Measurements from ENCODE around the gene CLDND1.

DNA sequence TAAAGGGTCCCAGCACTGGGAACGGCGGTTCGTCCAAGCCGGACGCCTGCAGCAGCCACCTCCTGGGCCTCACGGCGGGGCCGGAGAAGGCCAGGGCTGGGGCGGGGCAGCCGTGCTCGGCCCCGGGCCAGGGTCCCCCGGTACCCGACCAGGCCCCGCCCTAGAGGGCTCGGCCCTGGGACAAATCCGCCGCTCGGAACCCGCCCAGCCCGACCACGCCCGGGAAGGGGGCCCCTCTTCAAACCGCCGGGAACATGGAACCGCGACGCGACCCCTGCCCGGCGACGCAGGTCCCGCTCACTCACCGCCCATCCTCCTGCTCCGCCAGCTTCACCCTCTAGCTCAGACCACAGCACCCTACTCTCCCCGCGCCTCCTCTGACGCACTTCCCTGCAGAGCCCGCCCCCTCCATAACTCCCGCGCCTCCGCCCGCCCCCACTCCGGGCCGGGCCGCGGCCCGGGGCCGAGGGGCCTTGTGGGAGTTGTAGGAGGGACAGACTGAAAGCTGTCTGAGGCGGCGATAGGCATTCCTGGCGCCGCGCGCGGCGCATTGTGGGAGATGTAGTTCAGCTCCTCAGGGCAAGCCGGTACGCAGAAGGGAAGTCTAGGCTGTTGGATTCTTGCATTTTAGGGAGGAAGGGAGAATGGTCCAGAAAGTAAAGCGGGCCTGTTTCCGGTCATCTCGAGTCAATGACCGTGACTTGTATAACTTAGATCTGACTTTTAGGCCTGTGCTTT, at the start of gene CLDND1:
- TF ChIP-seq, protein P1, sequence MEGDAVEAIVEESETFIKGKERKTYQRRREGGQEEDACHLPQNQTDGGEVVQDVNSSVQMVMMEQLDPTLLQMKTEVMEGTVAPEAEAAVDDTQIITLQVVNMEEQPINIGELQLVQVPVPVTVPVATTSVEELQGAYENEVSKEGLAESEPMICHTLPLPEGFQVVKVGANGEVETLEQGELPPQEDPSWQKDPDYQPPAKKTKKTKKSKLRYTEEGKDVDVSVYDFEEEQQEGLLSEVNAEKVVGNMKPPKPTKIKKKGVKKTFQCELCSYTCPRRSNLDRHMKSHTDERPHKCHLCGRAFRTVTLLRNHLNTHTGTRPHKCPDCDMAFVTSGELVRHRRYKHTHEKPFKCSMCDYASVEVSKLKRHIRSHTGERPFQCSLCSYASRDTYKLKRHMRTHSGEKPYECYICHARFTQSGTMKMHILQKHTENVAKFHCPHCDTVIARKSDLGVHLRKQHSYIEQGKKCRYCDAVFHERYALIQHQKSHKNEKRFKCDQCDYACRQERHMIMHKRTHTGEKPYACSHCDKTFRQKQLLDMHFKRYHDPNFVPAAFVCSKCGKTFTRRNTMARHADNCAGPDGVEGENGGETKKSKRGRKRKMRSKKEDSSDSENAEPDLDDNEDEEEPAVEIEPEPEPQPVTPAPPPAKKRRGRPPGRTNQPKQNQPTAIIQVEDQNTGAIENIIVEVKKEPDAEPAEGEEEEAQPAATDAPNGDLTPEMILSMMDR (IDR thresholded peaks at IDR 0.05; ENCODE audit: insufficient read depth, low read length, poor library complexity, severe bottlenecking), result no peak
- no peak for TF ChIP-seq EZH2phosphoT487 (conservative IDR thresholded peaks at IDR 0.05; ENCODE audit: low read length)

Data from SU-DHL-6 (cell line).